ENCODE results near the gene C1QTNF9. TPM values are rescaled to one million over a fixed set of nuclear protein-coding genes. Genes with fewer than 3 reads are reported as not detected.
"Not testable (repeated sequence)": the region's sequence is repeated elsewhere in the genome, so short reads cannot be mapped to it uniquely, and the experiment has no call there.

Gene C1QTNF9
- total RNA-seq, 1 donor from 2014 or later, result 0.26 TPM

- no peak for DNase-seq (ENCODE audit: low spot score)
These were observed 51.7 kb downstream of the C1QTNF9 start for GRCh38 chr13:24361113-24361512.

GRCh38 chr13:24361852-24362366, 52.5 kb downstream of the C1QTNF9 start:
- DNase-seq (ENCODE audit: low spot score), result no peak

GRCh38 chr13:24362435-24362952, 53.1 kb downstream of the C1QTNF9 start:
- no peak for DNase-seq (ENCODE audit: low spot score)

DNA sequence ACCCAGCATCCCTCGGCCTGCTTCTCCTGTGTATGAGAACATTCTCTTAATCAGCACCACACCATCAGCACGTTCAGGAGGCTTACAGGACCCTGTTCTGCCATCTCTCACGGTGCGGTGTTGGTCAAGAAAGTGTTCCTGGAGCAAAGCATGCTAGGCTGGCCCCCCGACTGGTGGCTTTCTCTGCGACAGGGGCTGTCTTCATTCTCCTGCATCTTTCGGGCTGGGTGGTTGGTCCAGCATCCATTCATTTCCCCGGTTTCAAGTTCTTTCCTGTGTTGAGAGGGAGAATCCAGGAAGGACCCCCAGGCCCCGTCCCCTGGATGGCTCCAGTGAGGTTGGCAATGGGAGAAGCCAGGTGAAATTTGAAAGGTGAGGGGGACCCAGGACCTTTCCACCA, 55.8 kb downstream of the C1QTNF9 start:
- DNase-seq (ENCODE audit: low spot score), result no peak

- DNase-seq (ENCODE audit: low spot score), result not testable (repeated sequence)
These were observed 56.9 kb downstream of the C1QTNF9 start for GRCh38 chr13:24366315-24366714.

GRCh38 chr13:24371273-24371672, 61.9 kb downstream of the C1QTNF9 start:
- DNase-seq (ENCODE audit: low spot score), result not testable (repeated sequence)

Other genes starting within 250 kb of the C1QTNF9 start
- 19.0 TPM for gene SPATA13, start 148.9 kb upstream of the C1QTNF9 start, total RNA-seq
- gene PARP4, start 203.2 kb downstream of the C1QTNF9 start, total RNA-seq, result 85.6 TPM